H1 (cell line): ENCODE measurements around the gene CLDN15. TPM values are rescaled to one million over a fixed set of nuclear protein-coding genes. Genes with fewer than 3 reads are reported as not detected.

Source experiments
- CBX8 ChIP-seq: fragments of 300-800, 300-1000 bp; sonication (generic); IDR thresholded peaks from 2 replicates; pipeline ENCODE4 v1.7.1; 2016; ENCODE audit warnings: low read depth, low read length, borderline replicate concordance
- GABPA ChIP-seq: IDR thresholded peaks from 2 replicates; pipeline ENCODE4 v1.6.1; 2011; ENCODE audit warnings: mild to moderate bottlenecking, low read length, moderate library complexity, borderline replicate concordance; ENCODE audit not compliant: insufficient read depth
- JUN ChIP-seq: IDR thresholded peaks from 2 replicates; pipeline ENCODE4 v1.6.1; 2011; ENCODE audit warnings: low read depth, mild to moderate bottlenecking, improper control_type of control experiment, low read length
- KDM1A ChIP-seq: fragments of 200-600, 300-600 bp; sonication (generic); IDR thresholded peaks from 2 replicates; pipeline ENCODE4 v1.7.1; 2016; ENCODE audit warnings: mild to moderate bottlenecking, low read length, borderline replicate concordance
- NANOG ChIP-seq: IDR thresholded peaks from 2 replicates; pipeline ENCODE4 v1.6.1; 2011; ENCODE audit warnings: low read length, low read depth, mild to moderate bottlenecking, inconsistent platforms; ENCODE audit not compliant: insufficient read depth, poor library complexity, severe bottlenecking
- SIN3A ChIP-seq, 2 experiments: IDR thresholded peaks in 1 of 2; conservative IDR thresholded peaks in 1 of 2; 2 replicates each; pipeline ENCODE4 v1.6.1; 2011 to 2012; ENCODE audit warnings: low read length in 2 of 2, improper control_type of control experiment in 1 of 2, low read depth in 1 of 2, mild to moderate bottlenecking in 1 of 2
- SP1 ChIP-seq: IDR thresholded peaks from 2 replicates; pipeline ENCODE4 v1.6.1; 2011; ENCODE audit warnings: low read depth, low read length
- TEAD4 ChIP-seq: IDR thresholded peaks from 2 replicates; pipeline ENCODE4 v1.6.1; 2012; ENCODE audit warnings: low read depth, low read length, inconsistent platforms, mixed read lengths
- polyA plus RNA-seq, 7 experiments: library from polyadenylated mRNA; depleted of rRNA in 3 of 7; stranded (reverse) in 5 of 7; unstranded in 2 of 7; fragments of >200 nt in 5 of 7; fragments of 200-250 nt in 2 of 7; gene quantifications; 1 replicate in 5 of 7; 2 replicates in 1 of 7; 4 replicates in 1 of 7; pipeline versions ENCODE4 v1.2.1 to v1.2.3, GENCODE V29; 2011 to 2013; ENCODE audit warnings: missing spikeins in 2 of 7, mixed read lengths in 2 of 7
- total RNA-seq: library from RNA; stranded (reverse); fragmentation: NEBNext Ultra II Directional; extraction: Animal tissue kit (Norgen Biotek cat#: 25700); gene quantifications from 2 replicates; pipeline ENCODE4 v1.2.1, GENCODE V29; 2021

Gene CLDN15
- total and polyA plus RNA-seq, 2 of the 8 experiments (the other 6 are each of a cell fraction or from before 2014, with no cell fraction given), result 5.5 to 7.6 TPM

DNA sequence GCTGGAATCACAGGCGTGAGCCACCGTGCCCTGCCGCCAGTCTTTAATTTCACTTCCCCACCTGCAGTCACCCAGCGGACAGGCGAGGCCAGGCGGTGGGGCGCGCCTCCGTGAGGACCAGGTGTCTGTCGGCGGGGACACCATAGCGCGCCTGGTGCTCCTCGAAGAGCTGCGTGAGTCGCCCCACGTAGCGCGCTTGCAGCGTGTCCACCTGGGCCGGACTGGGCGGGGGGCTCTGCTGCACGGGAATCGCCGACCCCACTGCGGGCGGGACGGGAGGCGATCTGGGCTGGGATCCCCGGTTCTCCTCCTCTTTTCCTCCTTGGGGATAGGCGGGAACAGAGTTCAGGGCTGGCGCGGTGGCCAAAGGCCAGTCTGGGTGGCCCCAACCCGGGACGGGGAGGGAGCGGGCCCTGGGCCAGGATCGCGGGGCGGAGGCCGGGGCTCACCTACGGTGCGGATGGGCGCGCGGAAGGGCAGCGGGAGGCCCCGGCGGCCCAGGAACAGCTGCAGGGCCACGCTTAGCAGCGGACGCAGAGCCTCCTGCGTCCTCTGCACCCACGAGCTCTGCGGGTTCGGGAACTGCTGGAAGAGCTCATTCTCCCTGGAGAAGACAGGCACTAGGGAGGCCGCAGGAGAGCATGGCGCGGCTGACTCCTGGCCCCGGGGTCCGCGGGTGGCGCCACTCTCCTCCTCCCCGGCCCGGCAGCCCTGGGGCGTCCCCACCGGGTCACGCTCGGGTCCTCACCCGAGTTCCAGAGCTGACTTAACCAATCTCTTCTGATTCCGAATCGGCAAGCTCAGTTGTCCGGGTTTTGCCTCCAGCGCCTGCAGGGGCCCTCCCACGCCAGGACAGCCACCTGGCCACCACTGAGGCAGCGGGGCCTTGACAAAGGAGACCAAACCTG lies 35.7 kb downstream of the CLDN15 start (continued):
- TF ChIP-seq JUN, result no peak
- no peak for TF ChIP-seq GABPA
- TF ChIP-seq NANOG, result no peak
- TF ChIP-seq KDM1A, result no peak
- TF ChIP-seq SP1, result no peak
- TF ChIP-seq SIN3A (conservative IDR thresholded peaks at IDR 0.05 in 1 of 2, IDR thresholded peaks at IDR 0.05 in 1 of 2; ENCODE audit: low read depth in 1 of 2, low read length in 2 of 2), result no peak
- no peak for TF ChIP-seq TEAD4
- TF ChIP-seq CBX8, result no peak
